Spleen (tissue), 11 donors: ENCODE results near the gene PHACTR1. TPM values are rescaled to one million over a fixed set of nuclear protein-coding genes. Genes with fewer than 3 reads are reported as not detected.
"Not testable (repeated sequence)": the region's sequence is repeated elsewhere in the genome, so short reads cannot be mapped to it uniquely, and the experiment has no call there.

Source experiments
- DNase-seq: peaks from one replicate; pipeline ENCODE4 v3.0.0-alpha.2; 2020
- H3K27ac ChIP-seq, 8 donors: fragments of 200-600 bp; sonication (generic) in 7 of 8; 1 replicate in 4 of 8; 2 replicates in 4 of 8; pipeline versions ENCODE4 v1.5.0 to v1.8.0; 2016 to 2021; ENCODE audit warnings: inconsistent platforms in 4 of 8, mild to moderate bottlenecking in 4 of 8, moderate library complexity in 1 of 8
- H3K27me3 ChIP-seq, 7 donors: fragments of 200-600 bp; sonication (generic) in 6 of 7; replicated peaks in 1 of 7; 1 replicate in 4 of 7; 2 replicates in 3 of 7; pipeline versions ENCODE4 v1.5.0 to v1.8.0; 2016 to 2021; ENCODE audit warnings: inconsistent platforms in 3 of 7, mild to moderate bottlenecking in 1 of 7
- H3K36me3 ChIP-seq, 6 donors: fragments of 200-600 bp; sonication (generic) in 5 of 6; 1 replicate in 4 of 6; 2 replicates in 2 of 6; pipeline versions ENCODE4 v1.5.0 to v1.8.0; 2016 to 2021; ENCODE audit warnings: inconsistent platforms in 2 of 6
- H3K4me1 ChIP-seq, 6 donors: fragments of 200-600 bp; sonication (generic) in 5 of 6; 1 replicate in 3 of 6; 2 replicates in 3 of 6; pipeline versions ENCODE4 v1.5.0 to v1.8.0; 2016 to 2021; ENCODE audit warnings: inconsistent platforms in 3 of 6
- H3K4me3 ChIP-seq, 8 donors: fragments of 200-600 bp; sonication (generic) in 7 of 8; 1 replicate in 4 of 8; 2 replicates in 4 of 8; pipeline versions ENCODE4 v1.5.0 to v1.8.0; 2016 to 2021; ENCODE audit warnings: inconsistent platforms in 4 of 8, mild to moderate bottlenecking in 4 of 8, moderate library complexity in 2 of 8
- H3K9me3 ChIP-seq, 8 donors: fragments of 200-600 bp; sonication (generic) in 7 of 8; 1 replicate in 4 of 8; 2 replicates in 4 of 8; pipeline versions ENCODE4 v1.5.0 to v1.8.0; 2016 to 2021; ENCODE audit warnings: inconsistent platforms in 4 of 8
- CTCF ChIP-seq, 11 experiments: fragments of 200-600 bp in 7 of 11; fragments of 450-650 bp in 4 of 11; sonication (generic) in 4 of 11; IDR thresholded peaks in 8 of 11; conservative IDR thresholded peaks in 3 of 11; 1 replicate in 7 of 11; 2 replicates in 4 of 11; pipeline versions ENCODE4 v1.4.0 to v1.8.0; 2016 to 2021; ENCODE audit warnings: antibody characterized with exemption in 11 of 11, inconsistent platforms in 4 of 11, mild to moderate bottlenecking in 1 of 11
- POLR2A ChIP-seq, 3 donors: fragments of 450-650 bp; IDR thresholded peaks; one replicate each; pipeline ENCODE4 v1.5.1; 2017; ENCODE audit warnings: antibody characterized with exemption in 3 of 3, mild to moderate bottlenecking in 1 of 3
- POLR2AphosphoS5 ChIP-seq, 3 donors: sonication (generic); formaldehyde crosslinking; IDR thresholded peaks; one replicate each; pipeline ENCODE4 v1.5.1; 2017; ENCODE audit warnings: antibody characterized with exemption in 3 of 3
- WGBS, 5 donors: extraction: QIAGEN DNeasy Blood & Tissue Kit in 3 of 5; methylation state at CpG; one replicate each; pipeline versions ENCODE4 v1.1.5 to v1.1.7; 2013 to 2018; 5-methylcytosine and 5-hydroxymethylcytosine counted together
- intact Hi-C: fragments of 100-400 bp; cut with DNase I; formaldehyde crosslinking; loops from one replicate; pipeline ENCODE4 v1.15.0; 2023; ENCODE audit warnings: low total_unique reads
- polyA plus RNA-seq, 3 donors: library from polyadenylated mRNA; stranded (reverse); fragments of 200-250 nt; gene quantifications; one replicate each; pipeline ENCODE4 v1.2.1, GENCODE V29; 2013
- total RNA-seq, 7 donors: library from RNA; depleted of rRNA in 3 of 7; stranded (reverse); fragments of >200 nt in 3 of 7; fragmentation: NEBNext Ultra II Directional in 4 of 7; extraction: Animal tissue kit (Norgen Biotek cat#: 25700) in 4 of 7; gene quantifications; one replicate each; pipeline versions ENCODE4 v1.1.0 to v1.2.1, GENCODE V29; 2016 to 2021
- donor health status: healthy with polysubstance abuse.
- donor health status: DM: no; HTN: no; CAD: no; lungs with moderate emphysema.
- donor health status: DM: no; HTN: no; CAD: no.
- donor health status: Bipolar disorder and iron deficiency.
- donor health status: healthy.
- donor health status: DM: no; HTN: no; CAD: no.
- donor health status: DM: yes; HTN: yes; CAD: no.

The PHACTR1 gene
- total and polyA plus RNA-seq, 10 donors, result 8.5 to 45.3 (median 30.8) TPM

DNA sequence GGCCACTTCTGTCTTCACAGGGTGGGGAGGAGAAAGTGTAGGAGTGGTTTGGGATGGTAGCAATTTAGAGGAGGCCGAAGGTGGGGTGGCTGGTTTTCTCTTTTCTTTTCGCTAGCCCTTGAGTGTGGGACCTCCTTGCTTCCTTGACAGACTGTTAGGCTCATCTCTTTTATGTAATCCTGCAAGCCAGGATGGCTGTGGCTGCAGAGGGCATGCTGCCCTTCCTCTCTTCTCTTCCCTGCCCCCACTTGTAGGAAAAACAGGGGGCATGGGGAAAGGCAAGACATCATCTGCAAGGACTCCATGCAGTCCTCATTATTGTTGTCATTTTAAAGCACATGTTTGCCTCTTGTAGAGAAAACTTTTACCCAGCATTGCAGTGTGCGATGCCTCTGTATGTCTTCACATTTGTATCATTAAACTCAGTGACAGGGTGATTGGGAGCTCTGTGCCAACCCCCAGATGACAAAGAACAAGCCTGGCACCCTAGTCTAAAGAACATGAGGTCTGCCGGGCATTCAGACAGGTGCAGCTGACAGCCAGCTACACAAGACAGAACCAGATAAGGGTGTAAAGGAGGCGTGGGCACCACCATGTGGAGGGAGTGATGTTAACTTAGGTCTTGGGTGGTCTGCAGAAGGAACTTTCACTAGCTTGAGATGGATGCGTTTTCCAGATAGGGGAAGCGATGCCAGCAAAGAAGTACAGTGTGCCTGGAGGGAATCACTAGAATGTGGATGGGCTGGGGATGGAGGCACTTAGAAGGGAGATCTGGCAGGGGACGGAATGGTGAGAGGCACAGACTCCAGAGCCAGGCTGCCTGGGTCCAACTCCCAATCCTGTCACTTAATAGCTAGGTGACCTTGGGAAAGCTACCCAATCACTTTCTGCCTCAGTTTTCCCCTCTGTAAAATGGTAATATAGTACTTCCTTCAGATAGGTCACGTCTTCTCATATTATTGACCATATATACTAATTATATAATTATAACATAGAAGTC lies 404.2 kb downstream of the PHACTR1 start:
- Histone ChIP-seq H3K4me3 (no peak overlapping the region), H3K27ac (no peak overlapping the region), H3K9me3 (no peaks in the 10 kb centered on the region), H3K36me3 (no peaks in the 10 kb centered on the region), H3K4me1 (peaks cover 0 to 4% (median 0%) of the 10 kb centered on the region in 6 donors), H3K27me3 (peaks cover 0 to 6% (median 0%) of the 10 kb centered on the region in 7 donors)
- WGBS, 5 donors, result 71 to 76% (median 74%) methylated on average over 9 of the region's 9 CpGs
- intact Hi-C loops, result no loop called here
- TF ChIP-seq POLR2A (IDR thresholded peaks at IDR 0.05) (no peak), POLR2AphosphoS5 (IDR thresholded peaks at IDR 0.05) (no peak), CTCF (IDR thresholded peaks at IDR 0.05 in 8 of 11, conservative IDR thresholded peaks at IDR 0.05 in 3 of 11) (no peak)
- DNase-seq, result no peak

GRCh38 chr6:13124131-13124530 lies 407.6 kb downstream of the PHACTR1 start:
- DNase-seq, result no peak
- Histone ChIP-seq H3K27me3 (peaks cover 0 to 6% (median 0%) of the 10 kb centered on the region in 7 donors), H3K4me3 (no peak overlapping the region), H3K4me1 (no peaks in the 10 kb centered on the region), H3K9me3 (no peaks in the 10 kb centered on the region), H3K27ac (no peak overlapping the region), H3K36me3 (no peaks in the 10 kb centered on the region)
- 82 to 100% (median 85%) methylated on average over 2 of the region's 2 CpGs for WGBS, 5 donors
- TF ChIP-seq CTCF (IDR thresholded peaks at IDR 0.05 in 8 of 11, conservative IDR thresholded peaks at IDR 0.05 in 3 of 11) (no peak), POLR2AphosphoS5 (IDR thresholded peaks at IDR 0.05) (no peak), POLR2A (IDR thresholded peaks at IDR 0.05) (no peak)
- intact Hi-C loops, result no loop called here

GRCh38 chr6:13125841-13126240 lies 409.3 kb downstream of the PHACTR1 start:
- peaks cover 0 to 4% (median 0%) of the 10 kb centered on the region in 7 donors for H3K27me3 ChIP-seq
- H3K9me3 ChIP-seq, result no peaks in the 10 kb centered on the region
- no peaks in the 10 kb centered on the region for H3K4me1 ChIP-seq
- H3K36me3 ChIP-seq, result no peaks in the 10 kb centered on the region
- 79 to 93% (median 92%) methylated on average over 3 of the region's 3 CpGs for WGBS, 5 donors
- no peak for DNase-seq
- no peak for TF ChIP-seq POLR2AphosphoS5 (IDR thresholded peaks at IDR 0.05)
- no peak for TF ChIP-seq CTCF (IDR thresholded peaks at IDR 0.05 in 8 of 11, conservative IDR thresholded peaks at IDR 0.05 in 3 of 11)
- TF ChIP-seq POLR2A (IDR thresholded peaks at IDR 0.05), result no peak
- H3K4me3 ChIP-seq, result no peak overlapping the region
- H3K27ac ChIP-seq, result no peak overlapping the region
- intact Hi-C loops, result no loop called here

DNA sequence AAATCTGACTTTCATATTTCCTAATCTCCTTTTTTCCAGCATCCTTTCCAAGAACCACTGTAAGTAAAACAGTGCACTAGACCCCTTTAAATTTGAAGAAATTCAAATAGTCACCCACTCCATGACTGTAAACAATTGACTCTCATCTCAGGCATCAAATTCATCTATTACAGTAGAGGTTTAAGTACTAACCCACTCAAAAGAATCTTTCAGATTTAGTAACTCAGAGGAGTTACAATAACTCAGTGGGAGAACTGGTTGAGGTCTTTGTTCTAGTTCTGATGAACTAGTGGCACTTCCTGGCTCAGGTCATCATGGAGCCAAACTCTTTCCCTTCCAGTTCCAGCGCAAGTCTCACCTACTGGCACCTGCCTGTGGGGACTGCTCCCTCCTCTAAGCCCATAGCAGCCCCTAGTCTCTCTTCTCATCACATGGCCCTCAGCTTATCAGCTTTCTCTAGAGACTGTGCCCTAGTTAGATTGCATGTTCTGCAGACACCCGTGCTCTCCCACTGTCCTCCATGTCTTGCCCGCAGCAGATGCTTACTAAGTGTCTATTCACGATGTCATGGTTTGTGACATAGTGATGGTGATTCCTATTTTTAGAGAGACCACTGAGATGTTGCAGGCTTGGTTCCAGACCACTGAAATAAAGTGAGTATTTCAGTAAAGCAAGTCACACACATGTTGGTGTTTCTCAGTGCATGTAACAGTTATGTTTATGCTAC lies 415.5 kb downstream of the PHACTR1 start:
- 86 to 95% (median 91%) methylated on average over 4 of the region's 4 CpGs for WGBS, 5 donors
- Histone ChIP-seq H3K4me1 (no peaks in the 10 kb centered on the region), H3K27me3 (no peaks in the 10 kb centered on the region), H3K9me3 (peaks cover 0 to 3% (median 0%) of the 10 kb centered on the region in 8 donors), H3K27ac (no peak overlapping the region), H3K36me3 (no peaks in the 10 kb centered on the region), H3K4me3 (no peak overlapping the region)
- intact Hi-C loops, result no loop called here
- DNase-seq, result no peak
- TF ChIP-seq CTCF (IDR thresholded peaks at IDR 0.05 in 8 of 11, conservative IDR thresholded peaks at IDR 0.05 in 3 of 11), result no peak
- TF ChIP-seq POLR2AphosphoS5 (IDR thresholded peaks at IDR 0.05), result no peak
- no peak for TF ChIP-seq POLR2A (IDR thresholded peaks at IDR 0.05)

DNA sequence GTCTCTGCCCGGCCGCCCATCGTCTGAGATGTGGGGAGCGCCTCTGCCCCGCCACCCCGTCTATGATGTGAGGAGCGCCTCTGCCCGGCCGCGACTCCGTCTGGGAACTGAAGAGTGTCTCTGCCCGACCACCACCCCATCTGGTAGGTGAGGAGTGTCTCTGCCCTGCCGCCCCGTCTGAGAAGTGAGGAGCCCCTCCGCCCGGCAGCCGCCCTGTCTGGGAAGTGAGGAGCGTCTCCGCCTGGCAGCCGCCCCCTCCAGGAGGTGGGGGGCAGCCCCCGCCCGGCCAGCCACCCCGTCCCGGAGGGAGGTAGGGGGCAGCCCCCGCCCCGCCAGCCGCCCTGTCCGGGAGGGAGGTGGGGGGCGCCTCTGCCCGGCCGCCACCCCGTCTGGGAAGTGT lies 417.3 kb downstream of the PHACTR1 start:
- H3K4me3 ChIP-seq, H3K36me3 ChIP-seq, DNase-seq, H3K27me3 ChIP-seq, H3K27ac ChIP-seq, intact Hi-C loops, H3K4me1 ChIP-seq, H3K9me3 ChIP-seq: not testable (repeated sequence)
- 91 to 97% (median 95%) methylated on average over 23 to 32 of the region's 32 CpGs for WGBS, 5 donors
